ACHN (cell line): Measurements from ENCODE around the gene AGBL3.

Experiments used
- DNase-seq: peaks from one replicate; pipeline ENCODE4 v3.0.0-alpha.2; 2015
- in situ Hi-C: cut with HindIII; loops from 2 replicates; pipeline ENCODE4 v1.10.0; 2017; ENCODE audit warnings: low sequenced_read_pairs, low pct_ligation_motif_present, low pct_unique_long_range_greater_than_20kb

The AGBL3 gene

DNA sequence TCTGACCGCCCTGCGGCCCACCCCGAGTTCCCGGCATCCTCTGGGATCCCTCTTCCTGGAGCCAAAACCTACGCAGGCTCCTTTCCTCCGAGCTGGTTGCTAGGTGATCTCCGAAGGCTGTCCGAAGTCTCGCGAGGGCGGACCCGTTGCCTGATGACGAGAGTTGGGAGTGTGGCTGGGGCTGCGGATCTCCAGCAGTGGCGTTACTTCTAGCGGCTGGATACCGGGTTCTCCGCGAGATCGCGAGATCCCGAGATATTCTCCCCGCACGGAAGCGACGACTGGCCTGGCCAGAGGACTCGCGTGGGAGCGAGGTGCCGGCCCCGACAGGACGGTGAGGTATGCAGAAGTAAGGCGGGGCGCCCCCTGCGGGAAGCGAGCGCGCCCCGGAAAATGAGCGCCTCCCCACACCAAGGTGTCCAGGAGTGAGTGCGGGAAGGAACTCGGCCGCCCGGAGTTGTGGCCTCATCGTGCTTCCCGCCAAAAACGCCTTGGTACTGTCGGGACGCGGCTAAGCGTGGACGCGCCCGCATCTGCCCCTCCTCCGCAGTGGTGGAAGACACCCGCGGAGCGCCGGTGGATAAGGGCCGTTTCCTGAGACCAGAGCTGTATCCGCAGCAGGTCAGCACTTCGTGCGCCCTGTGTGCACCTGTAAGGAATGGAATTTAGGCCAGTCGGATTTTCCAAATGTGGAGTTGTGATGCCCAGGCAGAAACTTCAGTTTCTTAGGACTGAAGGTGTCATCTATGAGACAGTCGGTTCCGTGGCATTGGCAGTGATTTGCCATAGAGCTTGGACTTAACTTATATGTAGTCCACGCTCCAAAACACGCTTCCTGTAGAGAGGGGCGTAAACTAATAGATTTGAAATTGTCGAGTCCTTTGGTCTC, at the start of gene AGBL3:
TSS of gene AGBL3 (plus strand) at position 146 of the 889 bp plus-strand sequence. CDS start 1,426 bp downstream, outside the sequence.
- in situ Hi-C loops, result loop anchor here (25.0 kb wide), 1 partner anchor 176 kb away; the partner anchor contains the start of gene CYREN
- DNase-seq, result peak; percentile 99

DNA sequence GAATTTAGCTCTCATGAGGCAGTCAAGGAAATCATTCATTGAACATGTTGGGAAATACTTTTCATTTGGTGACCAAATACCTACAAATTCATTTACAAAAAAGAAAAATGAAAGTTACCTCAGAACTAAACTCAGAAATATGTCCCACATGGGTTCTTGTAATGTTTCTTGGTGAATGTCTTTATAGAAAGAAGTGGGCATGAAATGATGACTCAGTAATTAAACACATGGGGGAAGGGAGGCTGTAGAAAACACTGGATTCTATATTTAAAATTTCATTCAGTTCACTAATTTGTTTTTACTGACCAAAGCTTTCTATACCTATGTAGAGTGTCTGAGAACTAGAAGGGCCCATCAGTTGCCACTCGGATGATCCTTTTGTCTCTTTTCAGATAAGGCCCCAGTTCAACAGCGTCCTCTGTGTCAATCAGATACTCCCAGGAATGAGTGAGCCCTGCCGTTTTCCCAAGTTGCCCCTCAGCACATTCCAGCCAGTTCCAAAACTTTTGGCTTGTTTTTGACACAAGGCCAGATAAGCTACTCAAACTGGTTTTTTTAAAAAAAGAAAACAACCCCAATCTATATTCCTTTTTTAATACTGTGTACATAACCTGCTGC, 49.3 kb upstream of the AGBL3 start:
- in situ Hi-C loops, result no loop called here
- DNase-seq, result no peak

GRCh38 chr7:134938141-134938540, 48.2 kb upstream of the AGBL3 start:
- in situ Hi-C loops, result no loop called here
- no peak for DNase-seq

GRCh38 chr7:134939136-134939535, 47.2 kb upstream of the AGBL3 start:
- in situ Hi-C loops, result no loop called here
- no peak for DNase-seq

- in situ Hi-C loops, result no loop called here
- no peak for DNase-seq
Measured at GRCh38 chr7:134940729-134941128, 45.6 kb upstream of the AGBL3 start.

DNA sequence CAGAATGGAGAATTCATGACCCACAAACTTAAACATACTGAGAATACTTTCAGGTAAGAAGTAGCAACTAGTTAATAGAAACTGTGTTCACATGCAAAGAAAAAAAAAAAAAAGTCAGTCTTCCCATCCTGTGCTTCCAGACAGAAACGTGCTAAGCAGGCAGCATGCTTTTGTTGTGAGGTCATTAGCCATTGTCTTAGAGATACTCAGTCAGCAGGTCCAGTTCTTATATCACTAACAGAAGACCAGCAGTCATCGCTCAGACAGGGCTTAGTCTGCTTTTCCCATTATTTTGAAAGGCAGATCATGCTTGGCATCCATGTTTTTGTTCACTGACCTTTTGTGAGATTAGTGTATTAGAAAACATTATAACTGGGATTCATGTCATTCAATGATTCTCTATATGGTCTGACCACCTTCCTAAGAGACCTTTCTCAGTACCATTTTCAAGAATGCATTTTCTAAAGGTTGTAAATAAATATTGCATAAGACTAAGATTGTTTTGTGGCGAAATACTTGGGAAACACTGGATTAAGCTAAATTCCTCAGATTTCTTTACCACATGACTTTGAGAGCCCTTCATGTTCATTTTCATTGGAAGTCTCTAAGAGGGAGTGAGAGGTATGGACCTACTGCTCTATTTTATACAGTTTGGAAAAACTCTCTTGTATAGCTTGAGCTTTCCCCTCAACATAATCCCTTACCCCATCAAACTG, 45.0 kb upstream of the AGBL3 start:
- in situ Hi-C loops, result no loop called here
- DNase-seq, result peak; percentile 59

- no peak for DNase-seq
- in situ Hi-C loops, result no loop called here
Measured at GRCh38 chr7:134941952-134942351, 44.4 kb upstream of the AGBL3 start.

DNA sequence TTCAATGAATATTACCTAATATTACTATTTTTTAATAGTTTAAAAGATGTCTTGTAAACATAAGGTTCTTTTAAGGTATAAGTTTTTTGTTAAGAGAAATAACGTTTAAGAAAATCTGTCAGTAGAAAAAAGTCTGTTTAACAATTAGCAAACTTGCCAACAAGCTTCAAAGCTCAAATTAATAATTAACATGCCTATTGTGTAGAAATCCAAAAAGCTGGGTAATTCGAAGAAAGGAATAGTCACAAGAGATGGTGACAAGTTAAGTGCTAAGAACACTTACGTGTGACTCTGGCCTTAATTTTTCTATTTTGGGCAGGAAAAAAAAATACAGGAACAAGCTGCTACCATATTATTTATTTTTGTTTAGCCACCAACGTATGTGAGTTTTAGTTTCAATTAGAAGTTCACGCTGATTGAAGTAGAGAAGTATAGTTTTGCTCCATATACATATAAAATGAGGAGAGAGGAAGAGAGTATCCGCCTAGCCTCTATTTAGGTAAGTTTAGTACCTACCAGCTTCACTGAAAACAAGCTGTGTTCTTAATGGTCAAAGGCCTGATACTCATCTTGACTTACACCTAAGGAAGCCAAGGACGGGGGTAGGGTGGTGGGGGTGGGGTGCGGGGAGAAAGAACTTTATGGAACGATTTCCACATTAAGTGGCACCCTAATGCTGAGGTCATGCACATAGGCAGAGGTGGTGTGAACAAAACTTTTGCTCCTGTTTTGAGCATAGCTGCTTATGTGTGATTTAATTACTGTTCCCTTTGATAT, 43.4 kb upstream of the AGBL3 start:
- no peak for DNase-seq
- in situ Hi-C loops, result no loop called here

GRCh38 chr7:134943785-134944400, 42.4 kb upstream of the AGBL3 start:
- in situ Hi-C loops, result no loop called here

DNA sequence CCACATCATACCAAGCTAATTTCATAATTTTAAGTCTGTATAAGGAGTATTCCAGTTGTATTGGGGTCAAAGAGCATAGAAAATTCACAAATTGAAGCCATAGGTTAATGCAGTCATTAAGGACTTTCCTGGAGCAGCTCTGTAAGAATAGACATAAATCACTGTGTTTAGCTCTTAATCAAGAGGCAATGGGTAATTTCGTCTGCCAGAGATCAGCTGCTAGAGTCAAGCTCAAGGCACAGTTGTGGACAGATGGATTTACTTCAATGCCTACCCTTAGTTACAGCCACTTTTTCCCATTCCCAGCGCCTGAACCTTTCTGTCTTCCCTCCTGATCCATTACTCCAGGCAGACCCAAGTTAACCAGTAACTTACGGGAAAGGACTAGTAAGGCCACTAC, 40.6 kb upstream of the AGBL3 start:
- in situ Hi-C loops, result no loop called here

More at GRCh38 chr7:134943785-134944400, 42.4 kb upstream of the AGBL3 start:
- peak; percentile 50 for DNase-seq

GRCh38 chr7:134946260-134946659, 40.0 kb upstream of the AGBL3 start:
- no peak for DNase-seq
- in situ Hi-C loops, result no loop called here

More for the DNA sequence above, 40.6 kb upstream of the AGBL3 start:
- DNase-seq, result no peak

DNA sequence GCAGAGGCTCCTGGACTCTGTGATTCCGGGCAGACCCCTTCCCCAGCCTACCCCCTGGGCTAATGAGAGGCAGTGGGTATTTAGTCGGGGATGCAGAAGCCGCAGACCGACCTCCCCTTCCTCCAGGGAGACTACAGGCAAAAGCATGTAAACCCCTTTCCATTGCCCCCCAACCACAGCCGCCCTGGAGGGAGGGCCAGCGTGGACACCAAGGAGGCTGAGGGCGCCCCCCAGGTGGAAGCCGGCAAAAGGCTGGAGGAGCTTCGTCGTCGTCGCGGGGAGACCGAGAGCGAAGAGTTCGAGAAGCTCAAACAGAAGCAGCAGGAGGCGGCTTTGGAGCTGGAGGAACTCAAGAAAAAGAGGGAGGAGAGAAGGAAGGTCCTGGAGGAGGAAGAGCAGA, 39.0 kb upstream of the AGBL3 start:
- in situ Hi-C loops, result no loop called here
- DNase-seq, result no peak

DNA sequence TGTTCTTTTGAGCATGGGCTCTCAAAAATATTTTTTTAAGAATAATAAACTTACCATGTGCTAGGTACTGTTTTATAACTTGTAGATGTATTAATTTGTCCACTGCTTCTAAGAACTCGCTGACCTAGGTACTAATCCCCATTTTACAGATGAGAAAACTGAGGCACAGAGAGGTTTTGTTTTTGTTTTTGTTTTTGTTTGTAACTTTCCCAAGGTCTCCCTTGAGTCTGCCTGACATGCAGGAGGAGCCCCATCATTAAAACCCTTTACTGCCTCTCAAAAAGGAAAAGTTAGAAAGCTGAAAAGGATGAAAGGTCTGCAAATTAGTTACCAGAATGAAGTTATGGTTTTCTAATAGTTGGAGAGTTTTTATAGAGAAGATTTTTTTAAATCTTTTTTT, 38.5 kb upstream of the AGBL3 start:
- in situ Hi-C loops, result no loop called here

DNA sequence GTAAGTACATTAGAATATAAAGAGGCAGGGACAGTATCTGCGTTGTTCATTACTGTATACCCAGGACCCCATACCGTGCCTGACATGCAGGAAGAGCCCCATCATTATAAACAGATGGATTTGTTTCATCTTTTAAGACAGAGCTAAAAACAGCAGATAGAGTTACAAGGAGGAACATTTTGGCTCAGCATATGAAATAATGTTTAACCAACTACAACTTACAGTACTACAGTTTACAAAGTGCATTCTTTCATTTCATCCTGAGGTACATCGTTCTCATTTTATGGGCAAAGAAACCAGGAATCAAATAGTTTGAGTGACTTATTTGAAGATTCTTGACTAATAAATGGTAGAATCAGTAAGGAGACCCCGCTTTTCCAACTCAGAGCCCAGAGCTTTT, 38.1 kb upstream of the AGBL3 start:
- in situ Hi-C loops, result no loop called here

More for the DNA sequence above, 38.5 kb upstream of the AGBL3 start:
- DNase-seq, result no peak

GRCh38 chr7:134948736-134949135, 37.6 kb upstream of the AGBL3 start:
- in situ Hi-C loops, result no loop called here

More for the DNA sequence above, 38.1 kb upstream of the AGBL3 start:
- DNase-seq, result no peak

GRCh38 chr7:134949171-134949570, 37.1 kb upstream of the AGBL3 start:
- in situ Hi-C loops, result no loop called here
- no peak for DNase-seq

More at GRCh38 chr7:134948736-134949135, 37.6 kb upstream of the AGBL3 start:
- DNase-seq, result no peak

DNA sequence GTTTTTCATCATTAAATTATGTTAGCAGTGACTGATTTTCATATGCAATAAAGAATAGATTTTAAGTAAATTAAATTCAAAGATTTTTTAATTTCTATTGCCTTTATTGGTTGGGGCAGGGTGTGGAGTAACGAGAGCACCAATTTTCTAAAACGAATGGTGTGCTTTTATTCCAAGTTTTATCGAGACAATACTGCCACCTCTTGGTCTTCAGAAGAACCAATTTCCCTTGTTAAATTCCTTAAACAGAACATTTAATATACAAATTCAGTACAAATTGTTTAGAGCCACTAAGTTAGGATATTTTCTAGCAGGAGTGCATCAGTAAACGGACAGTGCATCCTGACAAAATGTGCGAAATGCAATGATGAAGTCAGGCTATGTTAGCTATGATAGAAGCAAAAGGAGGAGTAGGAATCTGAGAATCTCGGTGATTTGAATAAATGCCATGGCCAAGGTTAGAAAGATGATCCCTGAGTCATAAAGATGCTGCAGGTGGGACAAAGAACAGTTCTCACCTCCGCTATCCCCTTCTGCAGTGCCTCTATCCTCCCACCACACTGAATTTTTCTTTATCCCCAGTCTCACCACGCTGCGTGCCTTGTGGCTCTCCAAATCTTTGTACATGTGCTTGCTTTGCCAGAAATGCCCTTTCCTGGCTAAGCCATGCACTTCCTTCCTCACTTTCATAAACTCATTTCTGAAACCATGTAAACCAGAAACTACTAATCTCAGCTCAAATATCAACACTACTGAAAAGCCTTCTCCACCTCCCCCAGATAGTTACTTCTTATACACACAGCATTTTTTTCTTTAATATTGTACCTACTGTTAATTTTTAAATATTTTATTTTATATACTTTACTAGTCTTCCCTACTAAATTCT, 31.9 kb upstream of the AGBL3 start:
- DNase-seq, result peak; percentile 65
- in situ Hi-C loops, result no loop called here
